Peyer's patch (tissue), 4 donors: ENCODE measurements around the gene MDM4.

ENCODE experiments used
- CTCF ChIP-seq, 6 experiments: fragments of 450-650 bp in 4 of 6; fragments of 200-600 bp in 2 of 6; sonication (generic) in 1 of 6; IDR thresholded peaks; one replicate each; pipeline ENCODE4 v1.5.1; 2017 to 2019; ENCODE audit warnings: antibody characterized with exemption in 6 of 6, mild to moderate bottlenecking in 3 of 6, moderate library complexity in 1 of 6
- POLR2A ChIP-seq, 2 donors: fragments of 450-650 bp; IDR thresholded peaks; one replicate each; pipeline ENCODE4 v1.5.1; 2017; ENCODE audit warnings: antibody characterized with exemption in 2 of 2, mild to moderate bottlenecking in 2 of 2, moderate library complexity in 2 of 2

- TF ChIP-seq CTCF (IDR thresholded peaks at IDR 0.05) (no peak), POLR2A (IDR thresholded peaks at IDR 0.05) (no peak)
These were observed 63.5 kb downstream of the MDM4 start for GRCh38 chr1:204579681-204580080.
